ENCODE results near the gene CADM1. TPM values are rescaled to one million over a fixed set of nuclear protein-coding genes. Genes with fewer than 3 reads are reported as not detected.

The CADM1 gene
- total RNA-seq, 1 experiment from 2014 or later: 12.9 TPM

DNA sequence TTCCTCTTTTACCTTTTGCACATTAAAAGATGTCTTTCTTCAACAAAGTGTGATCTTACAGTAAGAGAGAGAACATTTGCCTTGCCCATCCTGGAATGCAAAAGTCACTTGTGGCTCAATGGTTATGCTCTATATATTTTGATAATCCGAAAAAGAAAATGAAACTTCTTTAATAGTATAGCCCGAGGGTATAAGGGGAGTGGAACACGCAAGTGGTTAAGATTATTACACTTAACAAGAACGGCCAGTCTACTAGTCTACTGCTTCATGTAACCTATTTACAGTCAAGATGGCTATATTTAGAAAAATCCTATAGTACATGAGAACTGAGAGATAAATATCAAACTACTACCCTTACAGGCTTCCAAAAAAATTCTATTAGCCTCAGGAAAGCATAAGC lies 86.1 kb downstream of the CADM1 start:
- Histone ChIP-seq H3K9me3 (ENCODE audit: low read depth, low read length, poor library complexity, severe bottlenecking) (no peaks in the 10 kb centered on the region), H3K4me3 (ENCODE audit: low read depth, low read length, poor library complexity, severe bottlenecking) (no peak overlapping the region), H3K4me1 (ENCODE audit: insufficient read depth, low read length, poor library complexity, severe bottlenecking) (no peaks in the 10 kb centered on the region), H3K36me3 (ENCODE audit: insufficient read depth, low read length, poor library complexity, severe bottlenecking) (no peaks in the 10 kb centered on the region), H3K27me3 (replicated peaks; ENCODE audit: insufficient read depth, low read depth, low read length, poor library complexity) (no peaks in the 10 kb centered on the region), H3K27ac (ENCODE audit: low read depth, low read length, poor library complexity, severe bottlenecking) (no peak overlapping the region)
- no peak for DNase-seq (ENCODE audit: low spot score)
- intact Hi-C loops (cut with micrococcal nuclease; ENCODE audit: unreplicated experiment): no loop called here
- CTCF ChIA-PET: no interaction called here
- TF ChIP-seq, protein P1, sequence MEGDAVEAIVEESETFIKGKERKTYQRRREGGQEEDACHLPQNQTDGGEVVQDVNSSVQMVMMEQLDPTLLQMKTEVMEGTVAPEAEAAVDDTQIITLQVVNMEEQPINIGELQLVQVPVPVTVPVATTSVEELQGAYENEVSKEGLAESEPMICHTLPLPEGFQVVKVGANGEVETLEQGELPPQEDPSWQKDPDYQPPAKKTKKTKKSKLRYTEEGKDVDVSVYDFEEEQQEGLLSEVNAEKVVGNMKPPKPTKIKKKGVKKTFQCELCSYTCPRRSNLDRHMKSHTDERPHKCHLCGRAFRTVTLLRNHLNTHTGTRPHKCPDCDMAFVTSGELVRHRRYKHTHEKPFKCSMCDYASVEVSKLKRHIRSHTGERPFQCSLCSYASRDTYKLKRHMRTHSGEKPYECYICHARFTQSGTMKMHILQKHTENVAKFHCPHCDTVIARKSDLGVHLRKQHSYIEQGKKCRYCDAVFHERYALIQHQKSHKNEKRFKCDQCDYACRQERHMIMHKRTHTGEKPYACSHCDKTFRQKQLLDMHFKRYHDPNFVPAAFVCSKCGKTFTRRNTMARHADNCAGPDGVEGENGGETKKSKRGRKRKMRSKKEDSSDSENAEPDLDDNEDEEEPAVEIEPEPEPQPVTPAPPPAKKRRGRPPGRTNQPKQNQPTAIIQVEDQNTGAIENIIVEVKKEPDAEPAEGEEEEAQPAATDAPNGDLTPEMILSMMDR (conservative IDR thresholded peaks at IDR 0.05; ENCODE audit: low read depth, low read length): no peak
- no peak for TF ChIP-seq EZH2 (IDR thresholded peaks at IDR 0.05; ENCODE audit: borderline replicate concordance, low read depth, low read length, poor library complexity, severe bottlenecking)
- POLR2A ChIA-PET (ENCODE audit: low non-redundant PET): no interaction called here
- no TSS peak for BruUV-seq (replicated peaks)

DNA sequence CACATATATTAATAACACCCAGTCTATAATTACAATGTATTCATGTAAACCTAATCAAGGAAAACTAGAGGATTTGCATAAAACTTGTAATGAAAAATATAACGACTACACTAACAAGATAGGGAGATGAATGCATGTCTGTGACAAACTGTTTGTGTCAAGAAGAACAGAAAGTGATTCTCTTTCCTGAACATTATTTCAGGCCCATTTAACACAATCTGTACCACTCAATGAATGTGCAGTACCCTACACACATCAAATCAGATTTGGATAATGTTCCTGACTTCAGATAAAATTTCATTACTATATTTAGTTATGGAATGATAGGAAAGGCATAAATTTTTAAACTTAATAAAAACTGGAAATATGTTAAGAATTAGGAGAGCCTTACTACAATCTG lies 93.1 kb downstream of the CADM1 start:
- intact Hi-C loops (cut with micrococcal nuclease; ENCODE audit: unreplicated experiment): no loop called here
- POLR2A ChIA-PET (ENCODE audit: low non-redundant PET): no interaction called here
- Histone ChIP-seq H3K4me3 (ENCODE audit: low read depth, low read length, poor library complexity, severe bottlenecking) (no peak overlapping the region), H3K4me1 (ENCODE audit: insufficient read depth, low read length, poor library complexity, severe bottlenecking) (no peaks in the 10 kb centered on the region), H3K36me3 (ENCODE audit: insufficient read depth, low read length, poor library complexity, severe bottlenecking) (no peaks in the 10 kb centered on the region), H3K27me3 (replicated peaks; ENCODE audit: insufficient read depth, low read depth, low read length, poor library complexity) (no peaks in the 10 kb centered on the region), H3K9me3 (ENCODE audit: low read depth, low read length, poor library complexity, severe bottlenecking) (no peaks in the 10 kb centered on the region), H3K27ac (ENCODE audit: low read depth, low read length, poor library complexity, severe bottlenecking) (no peak overlapping the region)
- CTCF ChIA-PET: no interaction called here
- TF ChIP-seq, protein P1 (conservative IDR thresholded peaks at IDR 0.05; ENCODE audit: low read depth, low read length): no peak
- no TSS peak for BruUV-seq (replicated peaks)
- DNase-seq (ENCODE audit: low spot score): no peak

DNA sequence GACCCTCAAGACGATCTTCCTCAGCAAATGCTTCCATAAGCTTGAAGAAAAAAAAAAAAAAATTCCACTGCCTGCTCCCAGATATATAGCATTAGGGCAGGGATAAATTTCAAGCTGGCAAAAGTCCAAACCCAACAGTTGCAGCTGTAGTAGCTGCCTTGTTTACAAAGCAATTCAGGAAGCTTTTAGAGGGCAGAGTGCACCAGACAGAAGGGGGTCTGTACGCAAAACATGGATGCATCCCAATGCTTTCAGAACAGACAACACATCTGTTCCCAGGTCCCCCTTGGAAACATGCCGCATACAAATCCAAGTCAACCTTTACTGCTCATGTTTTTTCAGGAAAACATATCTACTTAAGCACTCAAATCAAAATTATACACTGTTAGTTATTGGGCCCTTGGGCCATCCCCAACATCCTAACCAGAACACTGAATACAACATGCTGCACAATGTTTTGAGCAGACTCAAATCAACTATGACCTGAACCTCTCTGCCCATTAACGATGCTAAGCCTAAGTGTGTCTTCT lies 94.5 kb downstream of the CADM1 start:
- ChIA-PET POLR2A (ENCODE audit: low non-redundant PET) (no interaction called here), CTCF (no interaction called here)
- no TSS peak for BruUV-seq (replicated peaks)
- DNase-seq (ENCODE audit: low spot score): no peak
- Histone ChIP-seq H3K4me3 (ENCODE audit: low read depth, low read length, poor library complexity, severe bottlenecking) (no peak overlapping the region), H3K4me1 (ENCODE audit: insufficient read depth, low read length, poor library complexity, severe bottlenecking) (no peaks in the 10 kb centered on the region), H3K27ac (ENCODE audit: low read depth, low read length, poor library complexity, severe bottlenecking) (no peak overlapping the region), H3K9me3 (ENCODE audit: low read depth, low read length, poor library complexity, severe bottlenecking) (no peaks in the 10 kb centered on the region), H3K27me3 (replicated peaks; ENCODE audit: insufficient read depth, low read depth, low read length, poor library complexity) (no peaks in the 10 kb centered on the region), H3K36me3 (ENCODE audit: insufficient read depth, low read length, poor library complexity, severe bottlenecking) (no peaks in the 10 kb centered on the region)
- intact Hi-C loops (cut with micrococcal nuclease; ENCODE audit: unreplicated experiment): no loop called here
- TF ChIP-seq EZH2 (IDR thresholded peaks at IDR 0.05; ENCODE audit: borderline replicate concordance, low read depth, low read length, poor library complexity, severe bottlenecking): no peak
- TF ChIP-seq, protein P1 (conservative IDR thresholded peaks at IDR 0.05; ENCODE audit: low read depth, low read length): no peak
